ENCODE data around the gene NFAT5.

- no peak for TF ChIP-seq POLR2A (IDR thresholded peaks at IDR 0.05)
- no peak for TF ChIP-seq CTCF (IDR thresholded peaks at IDR 0.05)
Measured at GRCh38 chr16:69566240-69566980, 644 bp downstream of the NFAT5 start.
